ENCODE data around the gene COL4A1.

The COL4A1 gene

DNA sequence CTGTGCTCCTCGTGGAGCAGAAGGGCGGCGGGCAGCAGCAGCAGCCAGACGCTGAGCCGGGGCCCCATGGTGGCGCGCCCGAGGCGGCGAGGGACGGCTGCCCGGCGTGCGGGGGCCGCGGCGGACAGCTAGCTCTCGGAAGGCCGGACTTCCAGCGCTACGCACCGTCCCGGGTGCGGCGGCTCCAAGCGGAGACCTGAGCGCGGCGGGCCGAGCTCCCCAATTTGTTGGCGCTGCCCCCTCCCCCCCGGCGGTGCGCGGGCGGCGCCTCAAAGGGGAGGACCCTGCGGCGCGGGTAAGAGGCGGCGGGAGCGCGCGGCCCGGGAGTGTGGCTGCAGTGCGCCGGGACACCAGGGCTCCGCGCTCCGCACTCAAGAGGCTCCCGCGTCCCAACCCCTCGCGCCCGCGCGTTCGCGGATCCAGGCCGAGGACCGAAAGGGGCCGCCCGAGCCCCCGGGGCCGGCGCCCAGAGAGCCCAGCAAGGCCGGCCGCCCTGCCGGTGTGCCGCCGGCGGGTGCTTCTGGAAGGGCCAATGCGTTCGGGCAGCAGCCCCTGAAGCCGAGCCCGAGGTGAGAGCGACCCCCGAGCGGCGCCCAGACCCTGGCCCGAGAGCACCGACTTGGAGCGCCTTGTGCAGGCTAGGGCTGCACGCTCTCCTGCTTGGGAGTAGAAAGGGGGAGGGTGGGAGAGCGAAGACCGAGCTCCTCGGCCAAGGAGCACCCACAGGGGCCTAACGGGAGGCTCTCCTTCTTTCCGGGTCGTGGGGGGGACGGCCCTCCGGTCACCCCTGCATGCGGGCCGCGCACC is at the start of gene COL4A1, which contains the start of gene COL4A2:
COL4A1 (minus strand) TSS at position 198 of the 807 bp plus-strand sequence; CDS start at position 68, 130 bp downstream.
COL4A2 (plus strand) TSS at position 325 of the 807 bp plus-strand sequence. CDS start 620 bp downstream, outside the sequence.
- peak in 16 of 58 donors; percentile 20 to 55 (median 32) for DNase-seq

DNA sequence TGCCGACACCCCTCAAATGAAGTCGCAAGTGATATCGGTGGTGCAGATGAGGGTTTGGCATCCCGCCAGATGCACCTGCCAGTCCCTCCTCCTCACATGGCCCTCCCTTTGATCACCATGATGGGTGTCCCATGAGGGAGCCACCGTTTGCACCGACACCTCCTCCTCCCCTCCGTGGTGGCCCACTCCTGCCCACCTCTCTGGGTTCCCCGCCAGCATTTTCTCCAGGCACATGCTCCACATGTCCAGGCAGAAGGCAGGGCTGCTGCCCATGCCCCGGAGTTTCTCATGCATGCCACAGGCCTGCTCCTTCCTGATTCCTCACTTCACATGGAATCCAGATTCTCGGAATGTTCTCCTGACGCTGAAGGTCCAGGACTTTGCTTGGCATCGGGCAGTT is 49.4 kb upstream of the COL4A1 start:
- DNase-seq = no peak

DNA sequence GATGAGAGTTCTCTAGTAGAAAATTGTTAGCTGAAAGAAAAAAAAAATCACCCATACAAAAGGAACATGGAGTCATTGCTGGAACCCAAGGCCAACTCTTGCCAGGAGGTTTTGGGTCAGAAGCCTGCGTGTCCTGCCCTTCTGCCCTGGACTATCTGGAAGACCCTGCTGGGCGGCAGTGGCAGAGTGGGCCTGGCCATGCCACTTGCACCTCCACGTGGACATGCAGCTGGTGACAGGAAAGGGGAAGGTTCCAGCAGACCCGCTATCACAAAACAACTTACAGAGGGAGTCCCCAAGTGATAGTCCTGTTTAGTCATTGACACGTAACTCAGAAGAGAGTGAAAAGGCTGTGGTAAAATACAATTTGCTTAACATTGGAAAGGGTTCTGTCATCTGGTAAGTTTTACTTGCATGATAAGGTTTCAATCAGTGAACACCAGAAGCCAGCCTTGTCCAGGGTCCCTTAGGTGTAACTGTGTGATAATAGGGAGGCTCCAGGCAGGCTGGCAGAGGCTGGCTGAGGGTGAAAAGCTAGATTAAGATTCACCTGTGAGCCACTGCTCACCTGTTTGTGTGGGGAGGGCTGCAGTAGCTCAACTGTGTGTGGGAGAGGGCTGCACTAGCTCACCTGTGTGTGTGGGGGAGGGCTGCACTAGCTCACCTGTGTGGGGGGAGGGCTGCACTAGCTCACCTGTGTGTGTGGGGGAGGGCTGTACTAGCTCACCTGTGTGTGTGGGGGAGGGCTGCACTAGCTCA is 47.9 kb upstream of the COL4A1 start:
- no peak for DNase-seq

DNA sequence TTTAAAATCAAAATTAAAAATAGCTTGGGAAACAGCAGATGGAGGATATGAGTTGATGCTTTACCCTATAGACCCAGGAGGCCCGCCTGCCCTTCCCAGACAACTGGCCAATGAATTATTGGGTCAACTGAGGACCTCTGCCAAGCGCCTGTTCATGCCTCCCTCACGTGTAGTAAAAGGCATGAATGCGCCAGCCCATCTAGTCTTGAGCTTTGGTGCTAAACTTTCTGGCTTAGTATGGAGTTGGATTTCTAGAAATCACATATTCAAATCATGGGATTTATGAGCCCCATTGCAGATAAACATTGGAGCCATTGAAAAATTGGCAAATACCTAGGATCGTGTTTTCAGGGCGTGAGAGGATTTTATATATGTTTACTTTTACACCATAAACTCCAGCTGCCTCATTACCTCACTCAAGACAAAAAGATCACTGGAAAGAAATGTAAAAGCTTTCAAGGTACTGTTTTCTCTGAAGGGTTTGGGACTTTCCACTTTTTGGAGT is 47.2 kb upstream of the COL4A1 start:
- no peak for DNase-seq

DNA sequence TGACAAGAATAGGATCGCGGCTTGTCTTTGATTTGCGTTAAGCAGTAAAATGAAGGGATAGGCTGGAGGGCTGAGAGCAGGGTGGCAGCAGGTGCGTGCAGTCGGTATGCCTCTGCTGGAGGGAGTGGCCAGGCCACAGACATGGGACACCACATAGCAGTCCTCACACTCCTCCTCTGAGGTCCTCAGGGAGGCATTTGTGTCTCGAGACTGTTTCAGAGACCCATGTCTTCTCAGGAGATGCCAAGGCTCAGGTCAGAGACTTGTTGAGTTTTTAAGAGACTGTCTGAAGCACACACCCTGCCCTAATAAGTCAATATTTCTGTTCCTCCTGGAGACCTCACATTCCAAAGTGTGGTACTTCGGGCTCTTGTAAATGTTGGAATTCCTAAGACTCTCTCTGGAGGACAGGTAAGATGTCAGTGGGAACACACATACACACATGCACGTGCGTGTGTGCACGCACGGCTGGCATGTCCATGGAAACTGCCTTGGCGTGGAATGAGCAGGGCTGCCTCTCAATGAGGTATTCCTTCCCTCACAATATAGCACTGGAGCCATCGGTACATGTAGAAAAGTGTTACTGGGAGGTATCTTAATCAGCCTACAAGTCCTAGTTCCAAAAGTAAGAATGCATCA is 46.5 kb upstream of the COL4A1 start:
- no peak for DNase-seq

DNA sequence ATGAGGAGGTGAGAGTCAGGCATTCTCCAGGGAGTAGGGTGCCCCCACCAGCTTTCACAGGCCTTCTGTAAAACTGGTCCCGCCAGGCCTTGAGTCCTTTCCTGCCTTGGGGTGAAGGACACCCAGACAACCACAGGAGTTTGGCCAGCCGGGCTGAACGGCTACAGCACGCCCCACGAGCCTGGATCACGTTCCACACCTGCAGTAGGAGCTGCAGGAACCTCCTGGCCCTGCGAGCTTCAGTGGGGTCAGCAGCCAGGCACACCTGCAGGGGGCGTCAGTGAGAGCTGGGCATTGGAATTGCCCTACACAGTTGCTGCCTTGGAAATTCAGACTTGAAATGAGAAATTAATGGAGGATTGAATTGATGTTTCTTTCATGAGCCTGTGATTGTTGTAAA is 45.8 kb upstream of the COL4A1 start:
- no peak for DNase-seq

DNA sequence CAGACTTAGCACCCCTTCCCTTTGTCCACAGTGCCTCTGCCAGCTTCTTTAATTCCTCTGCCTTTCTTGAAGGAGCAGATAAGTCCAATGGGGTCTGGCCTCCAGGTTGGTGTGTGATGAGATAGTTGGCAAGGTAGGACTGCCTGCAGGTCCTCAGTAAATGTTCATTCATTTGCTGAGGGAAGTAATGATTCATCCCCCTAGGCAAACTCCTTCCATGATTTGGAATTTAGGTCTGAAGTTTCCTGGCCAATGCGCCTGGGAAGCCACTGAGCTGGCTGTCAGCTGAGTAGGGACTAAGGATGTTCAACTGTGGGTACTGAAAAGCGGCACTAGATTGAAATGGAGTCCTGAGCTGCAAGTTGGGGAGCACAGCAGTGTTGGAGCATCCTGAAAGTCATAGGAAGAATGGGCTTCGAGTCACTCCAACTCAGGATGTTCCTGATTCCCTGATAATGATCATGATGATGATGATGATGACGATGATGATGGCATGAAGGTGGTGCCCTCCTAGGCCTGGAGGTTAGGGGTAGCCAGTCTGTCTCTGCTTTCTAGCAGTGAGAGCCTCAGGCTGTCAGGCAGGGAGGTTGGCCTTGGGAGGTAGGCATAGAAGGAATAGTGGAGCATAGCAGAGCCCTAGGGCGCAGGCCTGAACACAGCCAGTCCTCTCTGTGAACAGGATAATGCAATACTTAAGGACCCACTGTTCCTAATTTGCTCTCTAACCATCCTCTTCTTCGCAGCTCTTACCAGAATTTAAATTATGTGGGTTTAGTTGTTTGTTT is 44.9 kb upstream of the COL4A1 start:
- no peak for DNase-seq

DNA sequence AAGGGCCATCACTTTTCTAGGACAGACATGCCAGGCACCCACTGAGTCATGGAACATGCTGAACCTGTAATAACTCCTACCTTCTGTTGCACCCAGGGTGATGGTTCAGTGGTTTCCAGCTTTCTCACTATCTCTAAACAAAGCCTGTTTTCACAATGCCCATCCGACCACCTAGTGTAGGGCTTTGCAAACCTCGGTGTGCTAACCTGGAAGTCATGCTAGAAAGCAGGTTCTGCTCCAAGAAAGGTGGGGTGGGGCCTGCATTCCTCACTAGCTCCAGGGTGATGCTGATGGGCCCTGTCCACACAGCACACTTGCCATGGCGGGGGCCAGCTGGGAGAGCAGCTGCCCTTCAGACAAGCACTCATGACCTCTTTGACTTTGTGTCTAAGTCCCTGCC is 43.6 kb upstream of the COL4A1 start:
- DNase-seq = no peak

DNA sequence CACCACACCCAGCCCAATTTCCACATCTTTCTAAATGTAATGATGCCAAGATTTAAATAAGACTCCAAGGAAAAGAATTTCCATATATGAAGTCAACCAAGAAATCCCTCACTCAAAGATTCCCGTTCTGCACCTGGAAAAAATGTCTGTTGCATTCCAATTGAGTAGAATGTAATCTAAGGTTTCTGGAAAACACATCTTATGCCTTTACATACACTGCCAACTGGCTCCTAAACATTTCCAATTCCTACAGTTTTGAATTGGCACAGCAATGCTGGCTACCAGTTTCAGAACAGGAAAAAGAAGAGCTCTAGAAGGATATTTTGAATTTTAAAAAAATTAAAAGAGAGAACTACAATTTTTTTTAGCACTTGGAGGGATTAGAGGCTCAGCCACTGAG is 43.1 kb upstream of the COL4A1 start:
- no peak for DNase-seq

DNA sequence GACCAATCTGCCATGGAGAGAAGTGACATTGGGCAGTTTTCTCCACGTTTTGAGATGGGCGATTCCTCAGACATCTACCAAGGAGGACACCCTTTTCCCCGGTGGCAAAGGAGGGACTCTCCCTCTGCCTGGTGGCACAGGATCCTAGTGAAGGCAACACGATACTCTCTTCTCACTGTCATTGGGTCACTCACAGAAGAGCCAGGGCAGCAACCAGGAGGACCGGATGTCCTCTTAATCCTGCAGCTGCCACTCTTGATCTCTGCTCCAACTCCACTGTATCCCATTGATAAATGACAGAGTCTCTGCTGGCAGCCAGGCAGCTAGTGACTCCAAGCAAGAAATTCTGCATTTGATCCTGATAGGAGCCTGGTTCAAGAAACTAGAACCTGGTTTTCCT is 42.3 kb upstream of the COL4A1 start:
- DNase-seq = no peak

DNA sequence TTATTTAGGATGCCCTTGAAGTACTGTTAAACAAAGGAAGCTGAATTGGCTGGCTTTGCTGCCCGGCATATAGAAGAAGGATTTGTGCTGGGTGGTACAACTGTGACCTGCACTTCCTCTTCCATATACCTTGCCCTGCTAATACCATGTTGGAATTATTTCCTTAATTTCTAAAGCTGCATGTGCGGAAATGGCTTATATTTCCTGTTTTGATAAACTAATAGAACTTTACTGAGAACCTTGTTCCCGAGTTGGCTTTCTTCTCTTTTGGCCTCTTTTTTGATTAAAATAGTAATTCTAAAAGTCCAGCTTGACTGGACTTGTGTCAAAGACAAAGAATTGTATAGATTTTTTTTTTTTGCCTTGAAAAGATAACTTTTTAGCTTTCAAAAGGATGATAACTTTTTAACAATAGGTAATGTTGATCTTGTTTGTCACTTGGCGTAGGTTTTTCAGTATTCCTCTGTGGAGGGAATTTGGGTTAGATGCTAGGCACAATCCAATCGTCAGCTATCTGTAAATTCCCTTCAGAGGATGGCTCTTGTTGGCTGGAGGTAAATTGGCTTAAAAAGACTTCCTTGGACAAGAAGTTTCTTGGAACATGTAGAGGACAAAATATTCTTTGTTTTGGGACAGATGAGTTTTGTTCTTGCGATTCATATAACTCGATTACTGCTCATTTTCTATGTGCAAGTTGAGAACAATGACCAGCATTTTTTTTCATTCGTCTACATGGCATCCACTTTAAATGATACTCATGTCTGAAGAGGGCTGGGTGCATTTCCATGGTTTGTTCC is 41.5 kb upstream of the COL4A1 start:
- DNase-seq = no peak

DNA sequence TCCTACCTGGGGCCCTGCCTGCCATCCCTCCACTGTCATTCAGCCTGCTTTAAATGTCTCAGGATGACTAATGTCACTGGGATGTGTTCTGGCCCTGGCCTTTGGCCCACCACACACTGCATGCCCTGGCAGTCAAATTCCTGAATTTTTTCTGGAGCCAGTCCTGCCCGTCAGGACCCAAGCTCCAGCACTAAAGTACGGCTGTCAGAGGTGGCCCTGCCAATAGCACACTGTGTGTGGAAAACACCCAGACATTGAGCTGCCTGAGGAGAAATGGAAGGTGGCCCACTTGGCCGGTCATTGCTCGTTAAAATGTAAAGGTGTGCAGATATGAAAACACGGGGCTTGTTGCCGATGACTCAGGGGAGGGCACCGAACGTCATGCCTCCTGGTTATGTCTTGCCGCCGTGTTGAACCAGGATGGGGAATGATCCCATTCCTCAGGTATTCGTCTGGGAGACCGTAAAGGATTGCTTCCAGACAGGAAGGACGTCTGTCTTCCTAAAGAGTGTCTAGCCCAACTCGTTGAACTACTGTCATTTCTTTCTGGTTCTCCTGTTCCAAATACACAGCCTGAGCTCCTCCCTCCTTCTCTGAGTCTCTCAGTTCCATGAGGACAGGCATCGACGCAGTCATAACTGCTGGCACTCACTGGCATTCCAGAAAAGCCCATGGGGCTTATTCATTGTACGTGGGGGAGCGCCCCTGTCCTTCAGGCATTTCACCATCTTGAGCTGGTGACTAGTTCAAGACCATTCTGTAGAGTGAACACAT is 40.8 kb upstream of the COL4A1 start:
- DNase-seq = no peak

DNA sequence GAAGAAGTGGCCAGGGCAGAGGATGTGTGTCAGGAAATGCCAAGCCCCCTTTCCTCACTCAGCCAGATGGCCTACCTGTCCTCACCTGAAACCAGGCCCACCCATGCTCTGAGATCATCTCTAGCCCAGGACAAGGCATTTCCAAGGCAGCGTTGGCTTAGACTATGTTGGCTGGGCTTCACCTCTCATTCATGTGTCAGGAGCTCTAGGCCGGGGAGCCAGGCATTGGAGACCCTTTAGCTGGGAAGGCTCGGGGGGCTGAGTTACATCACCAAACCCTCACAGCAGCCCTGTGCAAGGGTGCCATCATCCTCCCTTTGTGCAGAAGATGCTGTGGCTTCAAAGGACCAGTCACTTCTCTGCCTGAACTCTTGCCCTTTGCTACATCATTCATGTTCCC is 40.1 kb upstream of the COL4A1 start:
- DNase-seq = no peak

DNA sequence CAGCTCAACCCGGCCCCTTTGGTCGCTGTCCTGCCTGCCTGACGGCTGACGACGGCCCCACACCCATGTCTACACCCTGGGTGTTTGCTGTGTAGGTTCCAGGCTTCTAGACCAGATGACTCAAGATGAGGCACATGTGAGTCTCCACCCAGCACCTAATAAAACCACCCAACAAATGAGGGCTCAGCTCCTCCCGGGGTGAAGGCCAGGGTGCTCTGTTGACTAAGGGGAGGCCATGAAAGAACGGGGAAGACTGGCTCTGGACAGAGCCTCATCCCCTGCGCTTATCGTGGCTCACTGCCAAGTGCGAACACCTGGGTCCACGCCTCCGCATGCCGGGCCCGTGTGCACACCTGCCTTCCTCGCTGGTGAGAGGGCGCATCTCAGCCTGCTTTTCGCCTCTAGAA is 39.7 kb upstream of the COL4A1 start:
- DNase-seq = no peak

DNA sequence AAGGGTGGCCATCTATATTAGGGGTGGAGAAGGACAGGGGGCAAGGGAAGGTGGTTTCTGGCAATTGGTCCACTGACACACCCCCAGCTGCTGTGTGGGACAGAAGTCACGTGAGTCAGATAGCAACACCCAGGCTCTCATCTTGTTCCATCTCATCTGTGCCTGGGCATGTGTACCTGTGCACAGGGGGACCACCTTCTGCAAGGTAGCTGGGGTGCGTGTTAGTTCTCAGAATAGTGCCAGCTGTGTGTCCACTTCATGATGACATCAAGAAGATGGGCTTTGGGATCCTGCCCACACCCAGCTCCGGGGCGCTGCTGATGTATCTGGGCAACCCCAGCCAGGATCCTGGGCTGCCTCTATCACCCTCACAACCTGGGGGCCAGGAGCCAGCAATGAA is 38.7 kb upstream of the COL4A1 start:
- no peak for DNase-seq

DNA sequence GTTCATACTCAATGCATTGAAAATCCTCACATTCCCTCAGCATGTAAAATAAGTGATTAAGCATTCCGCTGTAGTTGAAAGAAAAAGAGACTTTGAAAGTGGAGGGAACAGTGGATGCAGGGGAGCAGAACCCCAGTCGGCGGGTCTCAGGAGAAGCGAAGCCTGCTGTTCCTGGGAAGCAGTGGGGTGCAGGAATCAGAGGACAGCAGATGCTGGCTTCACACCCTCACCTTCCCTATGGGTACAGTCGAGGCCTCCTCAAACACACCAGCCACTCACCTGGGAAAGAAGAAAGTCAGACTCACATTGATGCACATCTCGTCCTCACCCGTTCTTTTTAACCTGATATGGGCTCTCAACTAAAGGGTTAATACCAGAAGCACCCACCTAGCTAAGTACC is 38.3 kb upstream of the COL4A1 start:
- DNase-seq = no peak

DNA sequence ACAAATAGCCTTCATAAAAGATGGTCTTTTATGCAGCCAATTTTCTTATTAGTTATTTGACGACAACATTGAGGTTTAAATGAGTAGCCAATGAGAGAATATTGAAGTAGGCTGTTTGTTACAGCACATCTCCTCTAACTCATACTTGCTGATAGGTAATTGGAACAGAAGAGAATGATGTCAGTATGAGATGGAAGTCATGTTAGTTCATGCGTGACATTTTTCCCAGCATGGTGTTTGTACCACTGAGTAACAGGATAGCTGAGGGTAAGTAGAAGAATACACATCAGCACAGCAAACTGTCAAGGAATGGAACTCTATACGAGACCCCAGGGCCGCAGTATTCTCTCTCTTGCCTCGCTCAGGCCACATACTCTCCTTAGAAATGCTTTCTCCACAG is 37.4 kb upstream of the COL4A1 start:
- DNase-seq = no peak

DNA sequence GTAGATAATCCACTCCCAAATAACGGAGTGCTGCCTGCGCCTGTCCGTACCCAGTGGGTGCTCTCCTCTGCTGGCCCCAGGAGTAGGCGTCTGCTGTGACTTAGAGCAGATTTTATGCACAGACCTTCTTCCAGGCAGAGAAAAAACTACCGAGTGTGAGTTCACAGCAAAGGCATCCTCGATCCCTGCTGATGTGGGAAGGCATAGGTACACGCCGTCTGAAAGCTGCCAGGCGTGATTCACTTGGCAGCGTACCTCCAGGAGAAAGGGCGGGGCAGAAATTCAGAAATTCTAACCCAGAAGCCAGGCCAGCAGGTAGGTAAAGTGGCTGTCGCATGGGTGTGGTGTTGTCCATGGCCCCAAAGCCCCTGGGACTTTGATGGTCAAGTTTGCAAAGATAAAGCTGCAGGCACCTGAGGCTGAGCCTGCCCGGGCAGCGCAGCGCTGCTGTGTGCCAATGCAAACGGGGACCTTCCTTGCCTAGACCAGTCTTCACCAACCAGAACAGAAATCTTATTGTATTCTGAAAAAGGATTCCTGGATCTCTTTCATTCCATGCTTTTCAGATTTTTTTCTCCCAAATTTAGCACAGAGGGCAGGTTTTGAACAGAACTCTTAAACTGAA is 36.4 kb upstream of the COL4A1 start:
- no peak for DNase-seq

DNA sequence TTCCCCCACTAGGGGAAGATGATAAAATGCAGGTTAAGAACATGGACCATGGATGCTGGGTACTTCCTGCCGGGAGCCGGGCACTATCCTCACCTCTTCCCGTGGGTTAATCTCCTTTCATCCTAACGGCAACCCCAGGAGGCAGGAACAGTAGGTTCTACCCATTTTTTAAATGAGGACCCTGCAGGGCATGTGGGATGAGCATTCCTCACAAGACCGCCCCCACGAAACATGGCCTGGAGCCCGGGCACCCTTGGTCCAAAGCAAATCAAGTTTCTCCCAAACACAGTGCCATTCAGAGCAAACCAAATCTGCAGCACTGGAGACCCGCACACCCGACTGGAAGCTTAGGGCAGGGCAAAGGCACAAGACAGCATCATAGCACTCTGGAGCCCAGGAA is 35.5 kb upstream of the COL4A1 start:
- DNase-seq = no peak

All from anterior cingulate cortex (tissue), 58 donors.